Measurements from ENCODE around the gene ITGA6. TPM values are rescaled to one million over a fixed set of nuclear protein-coding genes. Genes with fewer than 3 reads are reported as not detected.

Gene ITGA6
- total RNA-seq, 2 experiments from 2014 or later = 14.6 to 15.0 TPM

- peak overlapping the region; percentile 68 for H3K27ac Mint-ChIP-seq
- ChIA-PET POLR2A (interaction anchor here (0.6 to 0.7 kb wide), 3 partner anchors 22 to 197 kb away, joined by 3 to 6 read pairs (median 3); no protein-coding TSS in a partner anchor), CTCF (interaction anchor here (20.5 kb wide), 1 partner anchor 25 kb away, joined by 457 read pairs; no protein-coding TSS in a partner anchor)
- peak overlapping the region; percentile 14 for H3K4me3 Mint-ChIP-seq
- peaks cover 18% of the 10 kb centered on the region for H3K27me3 Mint-ChIP-seq (ENCODE audit: low read depth)
- H3K9me3 Mint-ChIP-seq (ENCODE audit: insufficient read depth) = no peaks in the 10 kb centered on the region
- H3K4me1 Mint-ChIP-seq (ENCODE audit: low read depth) = peaks cover 44% of the 10 kb centered on the region
- ATAC-seq = peak; percentile 55
- H3K36me3 Mint-ChIP-seq (ENCODE audit: low read depth) = peaks cover 4% of the 10 kb centered on the region
- peak; percentile 77 for DNase-seq
Measured at GRCh38 chr2:172434821-172435605, 7.6 kb downstream of the ITGA6 start.

GRCh38 chr2:172435606-172435911, 8.2 kb downstream of the ITGA6 start:
- ChIA-PET POLR2A (no interaction called here), CTCF (interaction anchor here (20.5 kb wide), 1 partner anchor 24 kb away, joined by 457 read pairs; no protein-coding TSS in a partner anchor)
- Mint-ChIP-seq H3K4me1 (ENCODE audit: low read depth) (peaks cover 48% of the 10 kb centered on the region), H3K36me3 (ENCODE audit: low read depth) (peaks cover 4% of the 10 kb centered on the region), H3K27ac (no peak overlapping the region), H3K4me3 (no peak overlapping the region), H3K9me3 (ENCODE audit: insufficient read depth) (no peaks in the 10 kb centered on the region), H3K27me3 (ENCODE audit: low read depth) (peaks cover 15% of the 10 kb centered on the region)
- ATAC-seq = no peak
- DNase-seq = no peak

- H3K36me3 Mint-ChIP-seq (ENCODE audit: low read depth) = peaks cover 4% of the 10 kb centered on the region
- H3K4me3 Mint-ChIP-seq = no peak overlapping the region
- no peaks in the 10 kb centered on the region for H3K9me3 Mint-ChIP-seq (ENCODE audit: insufficient read depth)
- POLR2A ChIA-PET = no interaction called here
- CTCF ChIA-PET = interaction anchor here (20.5 kb wide), 1 partner anchor 23 kb away, joined by 457 read pairs; no protein-coding TSS in a partner anchor
- H3K4me1 Mint-ChIP-seq (ENCODE audit: low read depth) = peaks cover 54% of the 10 kb centered on the region
- ATAC-seq (no peak), DNase-seq (no peak)
- H3K27me3 Mint-ChIP-seq (ENCODE audit: low read depth) = peaks cover 6% of the 10 kb centered on the region
- no peak overlapping the region for H3K27ac Mint-ChIP-seq
Measured at GRCh38 chr2:172436889-172437288, 9.5 kb downstream of the ITGA6 start.

- no peaks in the 10 kb centered on the region for H3K9me3 Mint-ChIP-seq (ENCODE audit: insufficient read depth)
- ATAC-seq (peak; percentile 60), DNase-seq (peak; percentile 56)
- ChIA-PET CTCF (interaction anchor here (0.6 to 20.5 kb wide), 4 partner anchors 10 to 41 kb away, joined by 3 to 457 read pairs (median 3); partner anchors contain the start of gene ITGA6), POLR2A (interaction anchor here (0.6 kb wide), 1 partner anchor 1224 kb away, joined by 3 read pairs; no protein-coding TSS in a partner anchor)
- peaks cover 4% of the 10 kb centered on the region for H3K36me3 Mint-ChIP-seq (ENCODE audit: low read depth)
- peaks cover 2% of the 10 kb centered on the region for H3K27me3 Mint-ChIP-seq (ENCODE audit: low read depth)
- no peak overlapping the region for H3K4me3 Mint-ChIP-seq
- no peak overlapping the region for H3K27ac Mint-ChIP-seq
- H3K4me1 Mint-ChIP-seq (ENCODE audit: low read depth) = peaks cover 57% of the 10 kb centered on the region
Measured at GRCh38 chr2:172437419-172438341, 10.3 kb downstream of the ITGA6 start.

- Mint-ChIP-seq H3K4me3 (no peak overlapping the region), H3K27ac (no peak overlapping the region), H3K4me1 (ENCODE audit: low read depth) (peaks cover 59% of the 10 kb centered on the region), H3K9me3 (ENCODE audit: insufficient read depth) (no peaks in the 10 kb centered on the region), H3K36me3 (ENCODE audit: low read depth) (peaks cover 4% of the 10 kb centered on the region), H3K27me3 (ENCODE audit: low read depth) (no peaks in the 10 kb centered on the region)
- no peak for DNase-seq
- no peak for ATAC-seq
- POLR2A ChIA-PET = no interaction called here
- CTCF ChIA-PET = interaction anchor here (0.8 to 20.5 kb wide), 4 partner anchors 9 to 40 kb away, joined by 3 to 457 read pairs (median 9); no protein-coding TSS in a partner anchor
Measured at GRCh38 chr2:172438741-172439508, 11.5 kb downstream of the ITGA6 start.

- H3K4me3 Mint-ChIP-seq = no peak overlapping the region
- DNase-seq (no peak), ATAC-seq (no peak)
- no peaks in the 10 kb centered on the region for H3K9me3 Mint-ChIP-seq (ENCODE audit: insufficient read depth)
- H3K27ac Mint-ChIP-seq = no peak overlapping the region
- peaks cover 4% of the 10 kb centered on the region for H3K36me3 Mint-ChIP-seq (ENCODE audit: low read depth)
- H3K4me1 Mint-ChIP-seq (ENCODE audit: low read depth) = peaks cover 54% of the 10 kb centered on the region
- H3K27me3 Mint-ChIP-seq (ENCODE audit: low read depth) = no peaks in the 10 kb centered on the region
- POLR2A ChIA-PET = no interaction called here
- CTCF ChIA-PET = interaction anchor here (1.3 to 20.5 kb wide), 3 partner anchors 9 to 20 kb away, joined by 3 to 457 read pairs (median 15); no protein-coding TSS in a partner anchor
Measured at GRCh38 chr2:172439509-172439860, 12.1 kb downstream of the ITGA6 start.

- ChIA-PET CTCF (interaction anchor here (1.3 to 20.5 kb wide), 5 partner anchors 8 to 312 kb away, joined by 3 to 457 read pairs (median 6); no protein-coding TSS in a partner anchor), POLR2A (no interaction called here)
- no peak for ATAC-seq
- no peak for DNase-seq
- Mint-ChIP-seq H3K4me3 (no peak overlapping the region), H3K36me3 (ENCODE audit: low read depth) (peaks cover 4% of the 10 kb centered on the region), H3K27ac (no peak overlapping the region), H3K27me3 (ENCODE audit: low read depth) (no peaks in the 10 kb centered on the region), H3K4me1 (ENCODE audit: low read depth) (peaks cover 50% of the 10 kb centered on the region), H3K9me3 (ENCODE audit: insufficient read depth) (no peaks in the 10 kb centered on the region)
Measured at GRCh38 chr2:172439911-172440310, 12.5 kb downstream of the ITGA6 start.

- Mint-ChIP-seq H3K36me3 (ENCODE audit: low read depth) (peaks cover 2% of the 10 kb centered on the region), H3K4me1 (ENCODE audit: low read depth) (peaks cover 48% of the 10 kb centered on the region), H3K4me3 (no peak overlapping the region), H3K27me3 (ENCODE audit: low read depth) (no peaks in the 10 kb centered on the region), H3K9me3 (ENCODE audit: insufficient read depth) (no peaks in the 10 kb centered on the region), H3K27ac (no peak overlapping the region)
- CTCF ChIA-PET = interaction anchor here (0.7 to 20.5 kb wide), 8 partner anchors 9 to 313 kb away, joined by 3 to 457 read pairs (median 5); partner anchors contain the start of gene ITGA6
- DNase-seq (no peak), ATAC-seq (peak; percentile 13)
- POLR2A ChIA-PET = interaction anchor here (1.0 kb wide), 1 partner anchor 115 kb away, joined by 3 read pairs; the partner anchor contains the start of gene PDK1
Measured at GRCh38 chr2:172440795-172441194, 13.4 kb downstream of the ITGA6 start.

GRCh38 chr2:172442072-172442895, 14.9 kb downstream of the ITGA6 start:
- H3K27ac Mint-ChIP-seq = peak overlapping the region; percentile 8
- DNase-seq (peak; percentile 37), ATAC-seq (no peak)
- no peaks in the 10 kb centered on the region for H3K27me3 Mint-ChIP-seq (ENCODE audit: low read depth)
- no peaks in the 10 kb centered on the region for H3K9me3 Mint-ChIP-seq (ENCODE audit: insufficient read depth)
- ChIA-PET CTCF (interaction anchor here (1.0 to 20.5 kb wide), 5 partner anchors 11 to 29 kb away, joined by 3 to 457 read pairs (median 6); partner anchors contain the start of gene ITGA6), POLR2A (no interaction called here)
- peaks cover 2% of the 10 kb centered on the region for H3K36me3 Mint-ChIP-seq (ENCODE audit: low read depth)
- peaks cover 53% of the 10 kb centered on the region for H3K4me1 Mint-ChIP-seq (ENCODE audit: low read depth)
- peak overlapping the region; percentile 26 for H3K4me3 Mint-ChIP-seq

- no peak for DNase-seq
- CTCF ChIA-PET = interaction anchor here (1.6 kb wide), 1 partner anchor 16 kb away, joined by 16 read pairs; no protein-coding TSS in a partner anchor
- Mint-ChIP-seq H3K27ac (no peak overlapping the region), H3K4me1 (ENCODE audit: low read depth) (peaks cover 49% of the 10 kb centered on the region), H3K4me3 (no peak overlapping the region), H3K9me3 (ENCODE audit: insufficient read depth) (no peaks in the 10 kb centered on the region), H3K27me3 (ENCODE audit: low read depth) (no peaks in the 10 kb centered on the region), H3K36me3 (ENCODE audit: low read depth) (no peaks in the 10 kb centered on the region)
- no peak for ATAC-seq
- POLR2A ChIA-PET = interaction anchor here (1.3 kb wide), 1 partner anchor 16 kb away, joined by 3 read pairs; no protein-coding TSS in a partner anchor
Measured at GRCh38 chr2:172445851-172446250, 18.5 kb downstream of the ITGA6 start.
